T-helper 22 cell (primary cell): ENCODE data around the gene MPV17.

ENCODE experiments used
- DNase-seq: peaks from one replicate; pipeline ENCODE4 v3.0.0-alpha.2; 2020; ENCODE audit warnings: low read depth

The MPV17 gene

DNA sequence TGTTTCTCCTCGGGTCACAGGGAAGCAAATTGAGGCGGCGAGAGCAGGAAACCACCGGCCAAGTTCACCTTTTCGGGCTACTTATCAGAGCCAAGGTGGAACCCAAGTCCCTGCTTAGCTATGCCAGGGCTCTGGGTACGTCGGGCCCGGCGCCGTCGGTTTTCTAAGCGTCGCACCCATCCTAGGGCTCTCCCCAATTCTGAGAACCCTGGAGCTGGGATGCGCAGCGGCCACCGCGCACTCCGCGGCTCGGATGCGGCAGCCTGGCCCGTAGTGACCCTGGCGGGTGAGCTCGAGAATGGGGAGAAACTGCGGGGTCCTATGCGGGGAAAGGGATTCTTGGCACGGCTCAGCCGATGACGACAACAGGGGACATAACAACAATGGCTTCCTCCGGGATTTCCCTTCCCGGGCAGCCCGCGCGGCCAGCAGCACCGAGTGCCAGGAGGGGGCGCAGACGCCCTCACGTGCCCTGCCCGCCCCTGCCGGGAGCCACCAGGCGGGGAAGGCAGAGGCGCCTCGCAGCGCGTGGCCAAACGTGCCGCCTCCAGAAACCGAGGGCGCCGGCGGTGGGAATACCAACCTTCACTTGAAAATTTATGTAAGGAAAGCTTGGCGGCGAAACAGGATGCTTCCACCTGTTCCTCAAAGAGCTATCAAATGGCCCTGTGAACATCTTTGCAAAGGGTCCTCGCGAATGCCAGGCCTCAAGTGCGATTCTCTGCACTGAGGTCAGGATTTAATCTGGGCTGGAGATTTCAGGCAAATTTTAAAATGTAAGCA, 58.0 kb downstream of the MPV17 start:
- peak; percentile 39 for DNase-seq

DNA sequence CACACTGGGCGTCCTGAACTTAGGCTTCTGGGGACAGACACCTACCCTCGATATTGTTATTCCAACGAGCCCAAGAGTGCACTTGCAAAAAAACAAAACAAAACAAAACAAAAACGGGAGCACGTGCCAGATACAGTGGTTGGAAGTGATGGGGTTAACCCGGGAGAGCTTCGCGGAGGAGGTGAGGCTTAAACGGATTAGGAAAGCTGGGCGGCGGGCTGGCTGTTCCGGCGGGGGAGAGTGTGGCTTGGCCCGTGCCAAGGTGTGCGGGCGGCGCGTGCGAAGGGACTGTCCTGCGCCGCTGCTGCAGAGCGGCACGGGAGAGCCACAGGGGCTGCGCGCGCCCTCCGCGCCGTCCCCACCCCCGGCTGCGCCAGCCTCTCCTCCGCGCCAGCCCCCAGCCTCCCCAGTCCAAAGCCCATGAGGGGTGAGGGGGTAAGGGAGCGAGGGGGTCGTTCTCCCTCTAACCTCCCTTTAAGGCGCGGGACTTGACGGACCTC, 58.6 kb downstream of the MPV17 start:
- DNase-seq, result no peak

DNA sequence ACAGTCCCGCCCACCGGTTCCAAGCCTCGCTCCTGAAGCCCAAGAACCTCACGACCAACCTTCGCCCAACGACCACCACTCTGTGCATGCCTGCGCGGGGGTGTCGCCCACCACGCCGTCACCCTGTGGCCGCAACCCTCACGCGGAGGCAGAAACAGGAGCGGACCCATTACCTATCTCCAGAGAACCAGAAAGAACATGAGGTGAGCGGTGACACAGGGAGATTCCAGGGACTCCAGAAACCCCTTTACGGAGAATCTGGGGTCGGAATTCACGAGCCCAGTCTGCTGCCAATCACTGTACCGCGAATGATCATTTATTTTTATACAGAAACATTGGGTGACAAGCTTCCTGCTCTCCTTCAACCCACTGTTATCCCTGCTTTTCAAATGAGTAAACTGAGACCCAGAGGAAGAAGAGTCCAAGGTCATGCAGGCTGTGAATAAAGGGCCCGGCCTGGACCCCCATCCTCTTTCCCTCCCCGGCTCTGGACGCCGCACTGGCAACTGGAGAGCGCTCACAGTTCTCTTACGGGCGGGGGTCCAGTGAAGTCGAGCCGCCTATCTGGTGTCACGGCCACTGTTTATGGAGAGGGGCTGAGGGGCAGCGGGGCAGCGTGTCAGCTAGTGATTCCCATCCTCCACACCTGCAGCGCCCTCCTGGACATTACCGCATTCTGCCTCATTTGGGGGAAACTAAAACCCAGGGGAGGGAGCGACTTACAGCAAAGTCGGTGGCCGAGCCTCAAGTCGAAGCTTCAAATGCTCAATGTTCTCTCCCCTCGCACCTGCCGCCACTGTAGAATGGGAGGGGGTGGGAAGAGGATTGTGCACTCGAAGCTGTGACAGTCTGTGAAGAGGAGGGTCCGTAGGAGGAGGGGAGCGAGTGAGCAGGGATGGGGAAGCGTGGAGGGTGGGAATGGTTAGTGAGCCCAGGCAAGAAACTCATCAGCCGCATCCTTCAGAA, 59.3 kb downstream of the MPV17 start:
- no peak for DNase-seq

DNA sequence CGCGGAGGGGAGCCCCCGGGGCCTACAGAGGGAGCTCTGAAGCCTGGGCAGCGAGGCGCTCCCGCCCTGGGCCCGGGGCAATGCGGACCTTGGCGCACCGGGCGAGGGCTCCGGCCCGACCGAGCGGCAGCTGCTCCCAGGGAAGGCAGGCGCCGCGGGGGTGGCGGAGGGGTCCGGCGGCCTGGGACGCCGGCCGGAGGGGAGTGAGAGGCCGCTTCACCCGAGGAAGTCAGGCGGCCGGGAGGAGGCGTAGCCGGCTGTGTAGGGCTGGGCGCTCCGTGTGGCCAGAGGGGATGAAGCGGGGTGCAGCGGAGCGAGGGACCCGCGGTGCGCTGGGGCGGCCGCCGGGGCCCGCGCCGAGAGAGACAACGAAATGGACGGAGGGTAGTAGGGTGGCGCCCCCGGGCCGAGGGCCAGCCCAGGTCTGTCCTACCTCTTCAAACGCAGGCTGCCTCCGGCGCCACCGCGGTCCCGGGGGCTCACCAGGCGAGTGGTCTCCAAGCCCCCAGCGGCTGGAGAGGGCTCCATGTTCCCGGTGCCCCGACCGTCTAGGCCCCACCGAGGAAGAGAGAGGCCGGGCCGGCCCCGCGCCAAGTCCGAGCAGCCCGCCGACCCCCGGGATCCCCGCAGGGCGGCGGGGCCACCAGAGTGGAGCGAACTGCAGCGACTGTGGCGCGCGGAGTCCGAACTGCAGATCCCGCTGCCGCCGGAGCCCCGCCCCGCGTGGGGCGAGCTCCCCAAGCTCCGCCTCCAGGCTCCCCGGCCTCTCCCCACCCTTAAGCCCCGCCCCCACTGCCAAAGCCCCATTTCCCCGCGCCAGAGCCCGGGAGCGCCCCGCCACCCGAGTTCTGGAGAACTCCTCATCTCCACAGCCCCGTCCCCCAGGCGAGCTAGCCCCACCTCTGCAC, 60.3 kb downstream of the MPV17 start, which contains the start of gene SLC30A3:
Gene SLC30A3, minus strand, starts transcription at position 669 of the 908 bp plus-strand sequence. Its CDS starts 141 bp downstream, at position 528.
- DNase-seq, result peak; percentile 47

DNA sequence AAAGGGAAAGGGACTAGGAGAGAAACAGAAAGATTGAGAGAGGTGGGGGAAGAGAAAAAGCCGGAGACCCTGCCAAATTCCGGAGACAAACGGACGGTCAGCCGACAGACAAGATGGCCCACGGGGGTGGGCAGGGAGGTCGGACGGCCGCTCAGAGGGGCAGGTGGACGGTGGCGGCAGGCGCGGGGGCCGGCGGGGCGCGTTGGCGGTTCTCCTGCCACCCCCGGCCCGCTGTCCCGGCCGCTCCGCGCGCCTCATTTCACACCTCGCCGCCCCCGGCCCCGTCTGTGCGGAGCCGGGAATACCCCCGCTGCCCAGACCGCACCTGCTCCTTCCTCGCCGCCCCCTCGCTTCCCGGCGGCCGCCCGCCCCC, 61.0 kb downstream of the MPV17 start:
- DNase-seq, result no peak

DNA sequence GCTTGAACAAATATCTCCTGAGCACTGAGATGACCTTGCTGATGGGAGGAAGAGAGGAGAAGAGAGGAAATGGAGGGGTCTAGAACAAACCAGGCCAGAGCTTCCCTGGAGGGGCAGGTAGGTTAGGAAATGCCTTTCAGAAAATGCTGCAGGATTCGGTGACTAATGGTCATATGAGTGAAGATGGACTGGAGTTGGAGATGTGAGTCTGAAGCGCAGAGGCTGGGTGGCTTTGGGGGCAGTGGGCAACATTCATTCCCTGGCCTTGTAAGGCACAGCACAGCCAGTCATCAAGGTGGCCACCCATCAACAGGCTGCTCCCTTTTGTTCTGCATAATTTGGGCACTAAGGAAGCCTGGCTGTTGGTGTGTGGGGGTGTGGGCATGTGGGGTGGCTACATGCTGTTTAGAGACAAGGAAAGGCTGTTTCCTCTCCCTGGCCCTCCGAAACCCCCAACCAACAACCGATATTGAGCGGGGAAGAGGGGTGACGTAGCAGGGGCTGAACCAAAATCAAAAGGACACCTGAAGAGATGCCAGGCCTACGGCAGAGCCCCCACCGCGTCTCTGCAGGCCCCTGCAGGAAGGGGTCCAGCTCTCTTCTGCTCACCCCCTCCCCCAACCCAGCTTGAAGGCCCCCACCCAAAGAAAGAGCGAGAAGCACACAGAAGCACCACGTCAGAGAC, 61.5 kb downstream of the MPV17 start:
- DNase-seq, result no peak
